GM12878 (cell line): ENCODE data around the gene ZIK1. TPM values are rescaled to one million over a fixed set of nuclear protein-coding genes. Genes with fewer than 3 reads are reported as not detected.

Experiments used
- ATAC-seq: fragments of 200-7000 bp; cut with Tn5 transposase; 3 replicates; pipeline ENCODE4 v1.9.1; 2020; ENCODE audit warnings: mild to moderate bottlenecking, moderate library complexity
- BruUV-seq: library from RNA; stranded (reverse); fragments of 400-500 nt; replicated peaks from 2 replicates; lab custom pipeline; 2021; lab: Mats Ljungman, UMichigan
- CTCF ChIA-PET: fragments of 300-600 bp; sonication (Branson Sonifier 250); formaldehyde crosslinking; extraction: SDS; loops from one replicate; lab custom pipeline; 2021; ENCODE audit warnings: inconsistent platforms; lab: Yijun Ruan, JAX
- POLR2A ChIA-PET: fragments of 350-600 bp; formaldehyde crosslinking; extraction: SDS; loops from one replicate; lab custom pipeline; 2021; ENCODE audit warnings: inconsistent platforms; lab: Charles Lee
- RAD21 ChIA-PET: fragments of 300-600 bp; sonication (Branson Sonifier 250); formaldehyde crosslinking; loops from one replicate; lab custom pipeline; 2023; ENCODE audit warnings: antibody characterized with exemption; ENCODE audit not compliant: unreplicated experiment; lab: Charles Lee
- SMC1A ChIA-PET: fragments of 300-600 bp; sonication (Branson Sonifier 250); formaldehyde crosslinking; loops from one replicate; lab custom pipeline; 2023; ENCODE audit not compliant: unreplicated experiment, uncharacterized antibody; lab: Charles Lee
- DNase-seq: peaks from one replicate; pipeline ENCODE4 v3.0.0-alpha.2; 2011; ENCODE audit warnings: low read depth, low spot score
- FAIRE-seq: peaks from 3 replicates; lab custom pipeline; 2011; peaks lifted over from hg19 to GRCh38; lab: Jason Lieb, UNC
- H2AFZ ChIP-seq: 2 replicates; pipeline ENCODE4 v1.6.0; 2011; ENCODE audit warnings: low read depth, low read length, control low read depth; ENCODE audit not compliant: control insufficient read depth
- H3K27ac ChIP-seq: 2 replicates; pipeline ENCODE4 v1.5.1; 2011; ENCODE audit warnings: control low read depth; ENCODE audit not compliant: control insufficient read depth, insufficient read depth
- H3K27me3 ChIP-seq, 2 experiments: replicated peaks in 1 of 2; 2 replicates each; pipeline versions ENCODE4 v1.6.0 to v1.6.1; 2011; ENCODE audit warnings: low read length in 1 of 2; ENCODE audit not compliant: control insufficient read depth in 2 of 2, insufficient read depth in 2 of 2
- H3K36me3 ChIP-seq, 2 experiments: 2 replicates each; pipeline ENCODE4 v1.5.1; 2011; ENCODE audit warnings: low read length in 1 of 2; ENCODE audit not compliant: control insufficient read depth in 2 of 2, insufficient read depth in 2 of 2
- H3K4me1 ChIP-seq: 2 replicates; pipeline ENCODE4 v1.6.1; 2011; ENCODE audit warnings: mild to moderate bottlenecking, low read length, moderate library complexity, mixed read lengths; ENCODE audit not compliant: control insufficient read depth, insufficient read depth
- H3K4me2 ChIP-seq: 2 replicates; pipeline ENCODE4 v1.6.0; 2011; ENCODE audit warnings: control low read depth; ENCODE audit not compliant: control insufficient read depth, insufficient read depth
- H3K4me3 ChIP-seq: fragments of 200-600 bp; sonication (generic); 2 replicates; pipeline ENCODE4 v1.5.1; 2016
- H3K79me2 ChIP-seq: 2 replicates; pipeline ENCODE4 v1.6.0; 2011; ENCODE audit warnings: low read length; ENCODE audit not compliant: control insufficient read depth, insufficient read depth
- H3K9ac ChIP-seq: 2 replicates; pipeline ENCODE4 v1.8.0; 2011; ENCODE audit warnings: low read length, control low read depth, mixed read lengths; ENCODE audit not compliant: control insufficient read depth, insufficient read depth
- H3K9me3 ChIP-seq: replicated peaks from 3 replicates; pipeline ENCODE4 v1.5.1; 2011; ENCODE audit warnings: mild to moderate bottlenecking, low read length; ENCODE audit not compliant: control insufficient read depth, insufficient read depth
- H4K20me1 ChIP-seq: 2 replicates; pipeline ENCODE4 v1.6.0; 2011; ENCODE audit not compliant: control insufficient read depth, insufficient read depth
- JUNB ChIP-seq: IDR thresholded peaks from 2 replicates; pipeline ENCODE4 v1.6.1; 2016; ENCODE audit warnings: antibody characterized with exemption, mild to moderate bottlenecking
- MTA2 ChIP-seq: fragments of 450-650 bp; IDR thresholded peaks from 2 replicates; pipeline ENCODE4 v1.6.1; 2016; ENCODE audit warnings: low read depth, mild to moderate bottlenecking, moderate library complexity
- NBN ChIP-seq: fragments of 450-650 bp; IDR thresholded peaks from 2 replicates; pipeline ENCODE4 v1.6.1; 2016
- NFIC ChIP-seq: IDR thresholded peaks from 2 replicates; pipeline ENCODE4 v1.6.1; 2012; ENCODE audit warnings: low read depth, mild to moderate bottlenecking, inconsistent platforms, low read length, moderate library complexity
- PML ChIP-seq: IDR thresholded peaks from 2 replicates; pipeline ENCODE4 v1.6.1; 2012; ENCODE audit warnings: low read length, inconsistent platforms
- RAD51 ChIP-seq: fragments of 450-650 bp; IDR thresholded peaks from 2 replicates; pipeline ENCODE4 v1.6.1; 2016; ENCODE audit warnings: moderate library complexity, mild to moderate bottlenecking, inconsistent platforms
- SRF ChIP-seq, 2 experiments: IDR thresholded peaks; 2 replicates each; pipeline ENCODE4 v1.6.1; 2011; ENCODE audit warnings: low read depth in 2 of 2, low read length in 2 of 2, mild to moderate bottlenecking in 1 of 2, moderate library complexity in 1 of 2
- ZNF274 ChIP-seq: IDR thresholded peaks from one replicate; pipeline ENCODE4 v1.8.0; 2011; ENCODE audit not compliant: insufficient read length, insufficient read depth
- WGBS: methylation state at CpG from one replicate; pipeline ENCODE4 v1.1.6; 2016; ENCODE audit warnings: low lambda C conversion rate; ENCODE audit not compliant: insufficient replicate concordance, insufficient coverage; ENCODE audit errors: missing lambda C conversion rate; 5-methylcytosine and 5-hydroxymethylcytosine counted together
- in situ Hi-C: fragments of 300-500 bp; cut with MboI; formaldehyde crosslinking; loops from 9 replicates; pipeline ENCODE4 v1.14.3; 2018; ENCODE audit warnings: mixed read lengths
- intact Hi-C: fragments of 100-400 bp; cut with micrococcal nuclease; formaldehyde crosslinking; loops from one replicate; pipeline ENCODE4 v1.14.2; 2022; ENCODE audit not compliant: unreplicated experiment
- polyA plus RNA-seq, 11 experiments: library from polyadenylated mRNA; depleted of rRNA in 4 of 11; unstranded in 6 of 11; stranded (reverse) in 5 of 11; fragments of >200 nt; fragmentation: Nextera tagmentation in 4 of 11; fragmentation: Illumina TruSeq in 1 of 11; extraction: Ambion mirVana in 4 of 11; extraction: Trizol in 1 of 11; gene quantifications; 1 replicate in 1 of 11; 2 replicates in 10 of 11; pipeline versions ENCODE4 v1.2.1 to v1.2.3, GENCODE V29; 2011 to 2016; ENCODE audit warnings: inconsistent platforms in 2 of 11, missing spikeins in 2 of 11, low read depth in 1 of 11
- total RNA-seq, 4 experiments: library from RNA; depleted of rRNA in 3 of 4; stranded (reverse); fragments of >200 nt in 3 of 4; fragmentation: Illumina TruSeq in 1 of 4; extraction: Trizol in 1 of 4; gene quantifications; 2 replicates each; pipeline versions ENCODE4 v1.2.1 to v1.2.3, GENCODE V29; 2013 to 2021
- TF ChIP-seq, protein P1 (sequence below): fragments of 450-650 bp; conservative IDR thresholded peaks from 2 replicates; pipeline ENCODE4 v1.6.1; 2017; ENCODE audit warnings: mild to moderate bottlenecking, moderate library complexity
- TF ChIP-seq, protein P2 (sequence below): IDR thresholded peaks from 2 replicates; pipeline ENCODE4 v1.6.1; 2012; ENCODE audit warnings: mild to moderate bottlenecking, low read depth, low read length
- TF ChIP-seq, protein P3 (sequence below): fragments of 150-350 bp; IDR thresholded peaks from 2 replicates; pipeline ENCODE4 v1.6.1; 2014; ENCODE audit warnings: mild to moderate bottlenecking, low read depth, low read length
- TF ChIP-seq, protein P4 (sequence below): fragments of 450-650 bp; IDR thresholded peaks from 2 replicates; pipeline ENCODE4 v1.6.1; 2017; ENCODE audit warnings: mild to moderate bottlenecking, moderate library complexity
- TF ChIP-seq, protein P5 (sequence below): IDR thresholded peaks from 2 replicates; pipeline ENCODE4 v1.6.1; 2012; ENCODE audit warnings: low read depth, low read length, improper control_type of control experiment

Gene ZIK1
- total and polyA plus RNA-seq, 10 of the 15 experiments (the other 5 are each of a cell fraction or from before 2014, with no cell fraction given): 0.45 to 4.7 (median 2.7) TPM

DNA sequence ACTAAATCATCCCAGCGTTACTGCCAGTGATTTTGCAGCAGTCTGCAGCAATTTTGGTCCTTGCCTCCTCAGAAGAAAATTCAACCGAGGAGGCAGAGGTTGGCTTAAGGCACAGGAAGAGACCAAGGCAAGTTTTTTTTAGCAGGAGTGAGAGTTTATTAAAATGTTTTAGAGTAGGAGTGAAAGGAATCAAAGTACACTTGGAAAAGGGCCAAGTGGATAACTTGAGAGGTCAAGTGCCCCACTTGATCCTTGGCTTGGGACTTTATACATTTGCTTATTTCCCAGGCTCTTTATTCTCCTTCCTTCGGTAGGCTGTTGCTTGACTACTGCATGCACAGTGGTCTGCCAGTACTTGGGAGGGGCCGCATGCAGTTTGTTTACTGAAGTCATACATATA lies 27.2 kb downstream of the ZIK1 start:
- Histone ChIP-seq H3K27ac (no peak overlapping the region), H2AFZ (no peak overlapping the region), H4K20me1 (no peaks in the 10 kb centered on the region), H3K9me3 (peaks cover 36% of the 10 kb centered on the region), H3K9ac (no peak overlapping the region), H3K36me3 (peaks cover 0 to 5% of the 10 kb centered on the region in 2 experiments; a peak in 3 of 4 replicates), H3K4me3 (no peak overlapping the region), H3K4me2 (no peak overlapping the region), H3K79me2 (peaks cover 14% of the 10 kb centered on the region), H3K4me1 (no peaks in the 10 kb centered on the region), H3K27me3 (no peaks in the 10 kb centered on the region)
- no peak for DNase-seq
- WGBS: 96% methylated on average over 4 of the region's 4 CpGs
- in situ Hi-C loops: no loop called here
- FAIRE-seq: no peak
- ChIA-PET SMC1A (no interaction called here), POLR2A (no interaction called here), CTCF (interaction anchor here (0.6 to 0.9 kb wide), 2 partner anchors 10 to 102 kb away, joined by 3 read pairs; no protein-coding TSS in a partner anchor), RAD21 (no interaction called here)
- intact Hi-C loops: no loop called here
- ATAC-seq: no peak
- no TSS peak for BruUV-seq
- TF ChIP-seq, protein P1, sequence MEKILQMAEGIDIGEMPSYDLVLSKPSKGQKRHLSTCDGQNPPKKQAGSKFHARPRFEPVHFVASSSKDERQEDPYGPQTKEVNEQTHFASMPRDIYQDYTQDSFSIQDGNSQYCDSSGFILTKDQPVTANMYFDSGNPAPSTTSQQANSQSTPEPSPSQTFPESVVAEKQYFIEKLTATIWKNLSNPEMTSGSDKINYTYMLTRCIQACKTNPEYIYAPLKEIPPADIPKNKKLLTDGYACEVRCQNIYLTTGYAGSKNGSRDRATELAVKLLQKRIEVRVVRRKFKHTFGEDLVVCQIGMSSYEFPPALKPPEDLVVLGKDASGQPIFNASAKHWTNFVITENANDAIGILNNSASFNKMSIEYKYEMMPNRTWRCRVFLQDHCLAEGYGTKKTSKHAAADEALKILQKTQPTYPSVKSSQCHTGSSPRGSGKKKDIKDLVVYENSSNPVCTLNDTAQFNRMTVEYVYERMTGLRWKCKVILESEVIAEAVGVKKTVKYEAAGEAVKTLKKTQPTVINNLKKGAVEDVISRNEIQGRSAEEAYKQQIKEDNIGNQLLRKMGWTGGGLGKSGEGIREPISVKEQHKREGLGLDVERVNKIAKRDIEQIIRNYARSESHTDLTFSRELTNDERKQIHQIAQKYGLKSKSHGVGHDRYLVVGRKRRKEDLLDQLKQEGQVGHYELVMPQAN: no peak
- TF ChIP-seq, protein P2, sequence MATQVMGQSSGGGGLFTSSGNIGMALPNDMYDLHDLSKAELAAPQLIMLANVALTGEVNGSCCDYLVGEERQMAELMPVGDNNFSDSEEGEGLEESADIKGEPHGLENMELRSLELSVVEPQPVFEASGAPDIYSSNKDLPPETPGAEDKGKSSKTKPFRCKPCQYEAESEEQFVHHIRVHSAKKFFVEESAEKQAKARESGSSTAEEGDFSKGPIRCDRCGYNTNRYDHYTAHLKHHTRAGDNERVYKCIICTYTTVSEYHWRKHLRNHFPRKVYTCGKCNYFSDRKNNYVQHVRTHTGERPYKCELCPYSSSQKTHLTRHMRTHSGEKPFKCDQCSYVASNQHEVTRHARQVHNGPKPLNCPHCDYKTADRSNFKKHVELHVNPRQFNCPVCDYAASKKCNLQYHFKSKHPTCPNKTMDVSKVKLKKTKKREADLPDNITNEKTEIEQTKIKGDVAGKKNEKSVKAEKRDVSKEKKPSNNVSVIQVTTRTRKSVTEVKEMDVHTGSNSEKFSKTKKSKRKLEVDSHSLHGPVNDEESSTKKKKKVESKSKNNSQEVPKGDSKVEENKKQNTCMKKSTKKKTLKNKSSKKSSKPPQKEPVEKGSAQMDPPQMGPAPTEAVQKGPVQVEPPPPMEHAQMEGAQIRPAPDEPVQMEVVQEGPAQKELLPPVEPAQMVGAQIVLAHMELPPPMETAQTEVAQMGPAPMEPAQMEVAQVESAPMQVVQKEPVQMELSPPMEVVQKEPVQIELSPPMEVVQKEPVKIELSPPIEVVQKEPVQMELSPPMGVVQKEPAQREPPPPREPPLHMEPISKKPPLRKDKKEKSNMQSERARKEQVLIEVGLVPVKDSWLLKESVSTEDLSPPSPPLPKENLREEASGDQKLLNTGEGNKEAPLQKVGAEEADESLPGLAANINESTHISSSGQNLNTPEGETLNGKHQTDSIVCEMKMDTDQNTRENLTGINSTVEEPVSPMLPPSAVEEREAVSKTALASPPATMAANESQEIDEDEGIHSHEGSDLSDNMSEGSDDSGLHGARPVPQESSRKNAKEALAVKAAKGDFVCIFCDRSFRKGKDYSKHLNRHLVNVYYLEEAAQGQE: no peak
- no peak for TF ChIP-seq NFIC
- no peak for TF ChIP-seq ZNF274
- no peak for TF ChIP-seq JUNB
- TF ChIP-seq, protein P3, sequence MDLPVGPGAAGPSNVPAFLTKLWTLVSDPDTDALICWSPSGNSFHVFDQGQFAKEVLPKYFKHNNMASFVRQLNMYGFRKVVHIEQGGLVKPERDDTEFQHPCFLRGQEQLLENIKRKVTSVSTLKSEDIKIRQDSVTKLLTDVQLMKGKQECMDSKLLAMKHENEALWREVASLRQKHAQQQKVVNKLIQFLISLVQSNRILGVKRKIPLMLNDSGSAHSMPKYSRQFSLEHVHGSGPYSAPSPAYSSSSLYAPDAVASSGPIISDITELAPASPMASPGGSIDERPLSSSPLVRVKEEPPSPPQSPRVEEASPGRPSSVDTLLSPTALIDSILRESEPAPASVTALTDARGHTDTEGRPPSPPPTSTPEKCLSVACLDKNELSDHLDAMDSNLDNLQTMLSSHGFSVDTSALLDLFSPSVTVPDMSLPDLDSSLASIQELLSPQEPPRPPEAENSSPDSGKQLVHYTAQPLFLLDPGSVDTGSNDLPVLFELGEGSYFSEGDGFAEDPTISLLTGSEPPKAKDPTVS: no peak
- TF ChIP-seq, protein P4, sequence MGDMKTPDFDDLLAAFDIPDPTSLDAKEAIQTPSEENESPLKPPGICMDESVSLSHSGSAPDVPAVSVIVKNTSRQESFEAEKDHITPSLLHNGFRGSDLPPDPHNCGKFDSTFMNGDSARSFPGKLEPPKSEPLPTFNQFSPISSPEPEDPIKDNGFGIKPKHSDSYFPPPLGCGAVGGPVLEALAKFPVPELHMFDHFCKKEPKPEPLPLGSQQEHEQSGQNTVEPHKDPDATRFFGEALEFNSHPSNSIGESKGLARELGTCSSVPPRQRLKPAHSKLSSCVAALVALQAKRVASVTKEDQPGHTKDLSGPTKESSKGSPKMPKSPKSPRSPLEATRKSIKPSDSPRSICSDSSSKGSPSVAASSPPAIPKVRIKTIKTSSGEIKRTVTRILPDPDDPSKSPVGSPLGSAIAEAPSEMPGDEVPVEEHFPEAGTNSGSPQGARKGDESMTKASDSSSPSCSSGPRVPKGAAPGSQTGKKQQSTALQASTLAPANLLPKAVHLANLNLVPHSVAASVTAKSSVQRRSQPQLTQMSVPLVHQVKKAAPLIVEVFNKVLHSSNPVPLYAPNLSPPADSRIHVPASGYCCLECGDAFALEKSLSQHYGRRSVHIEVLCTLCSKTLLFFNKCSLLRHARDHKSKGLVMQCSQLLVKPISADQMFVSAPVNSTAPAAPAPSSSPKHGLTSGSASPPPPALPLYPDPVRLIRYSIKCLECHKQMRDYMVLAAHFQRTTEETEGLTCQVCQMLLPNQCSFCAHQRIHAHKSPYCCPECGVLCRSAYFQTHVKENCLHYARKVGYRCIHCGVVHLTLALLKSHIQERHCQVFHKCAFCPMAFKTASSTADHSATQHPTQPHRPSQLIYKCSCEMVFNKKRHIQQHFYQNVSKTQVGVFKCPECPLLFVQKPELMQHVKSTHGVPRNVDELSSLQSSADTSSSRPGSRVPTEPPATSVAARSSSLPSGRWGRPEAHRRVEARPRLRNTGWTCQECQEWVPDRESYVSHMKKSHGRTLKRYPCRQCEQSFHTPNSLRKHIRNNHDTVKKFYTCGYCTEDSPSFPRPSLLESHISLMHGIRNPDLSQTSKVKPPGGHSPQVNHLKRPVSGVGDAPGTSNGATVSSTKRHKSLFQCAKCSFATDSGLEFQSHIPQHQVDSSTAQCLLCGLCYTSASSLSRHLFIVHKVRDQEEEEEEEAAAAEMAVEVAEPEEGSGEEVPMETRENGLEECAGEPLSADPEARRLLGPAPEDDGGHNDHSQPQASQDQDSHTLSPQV: no peak
- TF ChIP-seq, protein P5, sequence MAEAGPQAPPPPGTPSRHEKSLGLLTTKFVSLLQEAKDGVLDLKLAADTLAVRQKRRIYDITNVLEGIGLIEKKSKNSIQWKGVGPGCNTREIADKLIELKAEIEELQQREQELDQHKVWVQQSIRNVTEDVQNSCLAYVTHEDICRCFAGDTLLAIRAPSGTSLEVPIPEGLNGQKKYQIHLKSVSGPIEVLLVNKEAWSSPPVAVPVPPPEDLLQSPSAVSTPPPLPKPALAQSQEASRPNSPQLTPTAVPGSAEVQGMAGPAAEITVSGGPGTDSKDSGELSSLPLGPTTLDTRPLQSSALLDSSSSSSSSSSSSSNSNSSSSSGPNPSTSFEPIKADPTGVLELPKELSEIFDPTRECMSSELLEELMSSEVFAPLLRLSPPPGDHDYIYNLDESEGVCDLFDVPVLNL: no peak
- no peak for TF ChIP-seq SRF (IDR thresholded peaks at IDR 0.05; ENCODE audit: low read depth in 2 of 2, low read length in 2 of 2)
- TF ChIP-seq MTA2: no peak
- no peak for TF ChIP-seq PML
- no peak for TF ChIP-seq RAD51
- no peak for TF ChIP-seq NBN
